Endothelial cell of umbilical vein (primary cell): ENCODE data around the gene SLC25A29. TPM values are rescaled to one million over a fixed set of nuclear protein-coding genes. Genes with fewer than 3 reads are reported as not detected.

Experiments
- BruUV-seq: library from RNA; stranded (reverse); fragments of 400-500 nt; replicated peaks from 2 replicates; lab custom pipeline; 2021; lab: Mats Ljungman, UMichigan
- CTCF ChIA-PET: fragments of 300-600, 350-600 bp; sonication (Branson Sonifier 250); formaldehyde crosslinking; loops from one replicate; lab custom pipeline; 2021; ENCODE audit warnings: antibody characterized with exemption, inconsistent platforms; lab: Charles Lee
- POLR2A ChIA-PET: fragments of 300-600, 350-600 bp; sonication (Branson Sonifier 250); formaldehyde crosslinking; loops from one replicate; lab custom pipeline; 2021; ENCODE audit warnings: antibody characterized with exemption, inconsistent platforms; lab: Charles Lee
- DNase-seq: peaks from one replicate; pipeline ENCODE4 v3.0.0-alpha.2; 2011; ENCODE audit warnings: low read depth, low spot score
- FAIRE-seq: peaks from 2 replicates; lab custom pipeline; 2011; peaks lifted over from hg19 to GRCh38; lab: Jason Lieb, UNC
- H2AFZ ChIP-seq: 2 replicates; pipeline ENCODE4 v1.6.0; 2012; ENCODE audit warnings: low read depth, low read length, control low read depth, inconsistent platforms
- H3K27ac ChIP-seq: 2 replicates; pipeline ENCODE4 v1.5.1; 2011; ENCODE audit warnings: low read depth, mild to moderate bottlenecking, control low read depth, low read length, moderate library complexity; ENCODE audit not compliant: insufficient read depth
- H3K27me3 ChIP-seq, 2 experiments: 2 replicates each; pipeline versions ENCODE4 v1.6.0 to v1.6.1; 2011; ENCODE audit warnings: low read length in 2 of 2, mixed read lengths in 1 of 2; ENCODE audit not compliant: control insufficient read depth in 2 of 2, insufficient read depth in 2 of 2
- H3K36me3 ChIP-seq, 2 experiments: 2 replicates in 1 of 2; 3 replicates in 1 of 2; pipeline ENCODE4 v1.5.1; 2011; ENCODE audit warnings: low read length in 2 of 2, mild to moderate bottlenecking in 1 of 2, moderate library complexity in 1 of 2; ENCODE audit not compliant: control insufficient read depth in 2 of 2, insufficient read depth in 2 of 2; ENCODE audit errors: extremely low read depth in 1 of 2
- H3K4me1 ChIP-seq: 3 replicates; pipeline ENCODE4 v1.5.1; 2011; ENCODE audit warnings: mild to moderate bottlenecking, low read length; ENCODE audit not compliant: control insufficient read depth, insufficient read depth; ENCODE audit errors: extremely low read depth
- H3K4me2 ChIP-seq: 2 replicates; pipeline ENCODE4 v1.6.1; 2011; ENCODE audit warnings: low read length, control low read depth, mixed read lengths; ENCODE audit not compliant: insufficient read depth
- H3K4me3 ChIP-seq, 3 experiments: fragments of 200-600 bp in 1 of 3; sonication (generic), shearing (Covaris generic) in 1 of 3; replicated peaks in 1 of 3; 2 replicates each; pipeline ENCODE4 v1.5.1; 2011 to 2016; ENCODE audit warnings: control low read depth in 3 of 3, low read length in 3 of 3, mild to moderate bottlenecking in 2 of 3, inconsistent platforms in 1 of 3, low read depth in 1 of 3, moderate library complexity in 1 of 3; ENCODE audit not compliant: insufficient read depth in 1 of 3
- H3K79me2 ChIP-seq: 2 replicates; pipeline ENCODE4 v1.6.0; 2012; ENCODE audit warnings: low read length, inconsistent platforms; ENCODE audit not compliant: control insufficient read depth, insufficient read depth
- H3K9ac ChIP-seq: replicated peaks from 2 replicates; pipeline ENCODE3; 2011; ENCODE audit warnings: low read length, control low read depth; ENCODE audit not compliant: insufficient read depth; ENCODE audit errors: extremely low read depth
- H3K9me1 ChIP-seq: replicated peaks from 3 replicates; pipeline ENCODE4 v1.6.0; 2011; ENCODE audit warnings: mild to moderate bottlenecking, low read length; ENCODE audit not compliant: control insufficient read depth, insufficient read depth; ENCODE audit errors: extremely low read depth
- H3K9me3 ChIP-seq: replicated peaks from 2 replicates; pipeline ENCODE4 v1.5.1; 2012; ENCODE audit warnings: low read length, inconsistent platforms; ENCODE audit not compliant: control insufficient read depth, insufficient read depth
- H4K20me1 ChIP-seq: replicated peaks from 2 replicates; pipeline ENCODE3; 2011; ENCODE audit warnings: mild to moderate bottlenecking, low read length; ENCODE audit not compliant: control insufficient read depth, insufficient read depth; ENCODE audit errors: extremely low read depth
- EZH2 ChIP-seq: IDR thresholded peaks from 2 replicates; pipeline ENCODE4 v1.6.1; 2012; ENCODE audit warnings: borderline replicate concordance, low read depth, mild to moderate bottlenecking, moderate library complexity, low read length, inconsistent platforms; ENCODE audit not compliant: severe bottlenecking
- FOS ChIP-seq: IDR thresholded peaks from 2 replicates; pipeline ENCODE4 v1.6.1; 2011; ENCODE audit warnings: mild to moderate bottlenecking, low read length, moderate library complexity, borderline replicate concordance; ENCODE audit not compliant: insufficient read depth
- GATA2 ChIP-seq: IDR thresholded peaks from 2 replicates; pipeline ENCODE4 v1.7.0; 2011; ENCODE audit warnings: low read depth, mild to moderate bottlenecking, moderate library complexity, mixed read lengths, low read length; ENCODE audit not compliant: insufficient read length, insufficient read depth
- JUN ChIP-seq: IDR thresholded peaks from 2 replicates; pipeline ENCODE4 v1.6.1; 2011; ENCODE audit warnings: borderline replicate concordance, low read depth; ENCODE audit not compliant: insufficient read length, insufficient read depth
- MAX ChIP-seq: IDR thresholded peaks from 2 replicates; pipeline ENCODE4 v1.6.1; 2011; ENCODE audit not compliant: insufficient read depth, insufficient read length
- MYC ChIP-seq: IDR thresholded peaks from one replicate; pipeline ENCODE4 v1.6.1; 2011; ENCODE audit warnings: mild to moderate bottlenecking, low read depth, low read length
- POLR2A ChIP-seq: IDR thresholded peaks from 2 replicates; pipeline ENCODE4 v1.6.1; 2012; ENCODE audit warnings: low read depth, mild to moderate bottlenecking, control low read depth, low read length
- dilution Hi-C: fragments of 300-500 bp; cut with MboI; formaldehyde crosslinking; loops from one replicate; pipeline ENCODE4 v1.15.0; 2019; ENCODE audit warnings: low sequenced_read_pairs; ENCODE audit not compliant: extremely low pct_ligation_motif_present
- intact Hi-C: fragments of 100-400 bp; cut with micrococcal nuclease; formaldehyde crosslinking; loops from one replicate; pipeline ENCODE4 v1.10.0; 2022
- polyA plus RNA-seq, 4 experiments: library from polyadenylated mRNA; depleted of rRNA in 3 of 4; stranded (reverse) in 3 of 4; unstranded in 1 of 4; fragments of >200 nt; gene quantifications; 2 replicates each; pipeline versions ENCODE4 v1.2.1 to v1.2.3, GENCODE V29; 2011 to 2012; ENCODE audit warnings: missing spikeins in 1 of 4
- total RNA-seq: library from RNA; stranded (reverse); gene quantifications from 2 replicates; pipeline ENCODE4 v1.2.3, GENCODE V29; 2021
- TF ChIP-seq, protein P1 (sequence below), 2 donors: IDR thresholded peaks; 1 replicate in 1 of 2; 2 replicates in 1 of 2; pipeline ENCODE4 v1.5.1; 2011; ENCODE audit warnings: low read length in 2 of 2, mild to moderate bottlenecking in 2 of 2, moderate library complexity in 2 of 2, control low read depth in 1 of 2, inconsistent platforms in 1 of 2, low read depth in 1 of 2; ENCODE audit not compliant: insufficient read depth in 1 of 2; ENCODE audit errors: extremely low read depth in 1 of 2

SLC25A29 gene
- total and polyA plus RNA-seq, 2 donors (not counting 3 experiments of a cell fraction or from before 2014, with no cell fraction given): 132 to 154 TPM

DNA sequence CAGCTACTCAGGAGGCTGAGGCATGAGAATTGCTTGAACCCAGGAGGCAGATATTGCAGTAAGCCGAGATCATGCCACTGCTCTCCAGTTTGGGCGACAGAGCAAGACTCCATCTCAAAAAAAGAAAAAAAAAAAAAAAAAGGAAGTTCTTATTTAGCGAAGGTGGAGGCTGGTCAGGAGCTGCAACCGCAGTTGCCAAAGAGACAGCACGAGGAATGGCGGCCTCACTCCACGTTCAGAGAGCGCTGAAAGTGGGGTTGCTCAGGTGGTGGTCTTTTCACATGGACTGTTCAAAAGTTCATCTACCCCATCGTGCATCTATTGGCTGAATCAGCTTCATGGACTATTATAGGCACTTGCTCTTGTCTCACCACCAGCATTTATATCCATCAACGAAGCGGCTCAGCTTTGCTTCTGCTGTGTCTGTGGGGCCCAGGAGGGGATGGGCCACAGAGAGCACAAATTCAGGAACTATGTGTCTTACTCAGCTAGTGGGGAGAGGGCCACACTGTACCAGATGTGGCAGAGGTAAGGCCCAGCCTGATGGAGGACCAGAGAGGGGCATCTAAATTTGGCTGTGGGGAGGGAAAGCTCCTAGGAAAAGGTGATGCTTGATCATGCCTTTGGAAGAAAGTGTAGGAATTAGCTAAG lies 44.2 kb upstream of the SLC25A29 start:
- no peaks in the 10 kb centered on the region for H3K9me3 ChIP-seq
- no peaks in the 10 kb centered on the region for H3K79me2 ChIP-seq
- BruUV-seq: no TSS peak
- peaks cover 28 to 63% of the 10 kb centered on the region in 2 experiments for H3K36me3 ChIP-seq
- no peak overlapping the region for H3K27ac ChIP-seq
- H3K27me3 ChIP-seq: no peaks in the 10 kb centered on the region
- H3K9me1 ChIP-seq: no peaks in the 10 kb centered on the region
- H2AFZ ChIP-seq: no peak overlapping the region
- no peaks in the 10 kb centered on the region for H3K4me1 ChIP-seq
- no peak for FAIRE-seq
- no peak for DNase-seq
- no peak for TF ChIP-seq EZH2
- no peak for TF ChIP-seq FOS
- TF ChIP-seq, protein P1, sequence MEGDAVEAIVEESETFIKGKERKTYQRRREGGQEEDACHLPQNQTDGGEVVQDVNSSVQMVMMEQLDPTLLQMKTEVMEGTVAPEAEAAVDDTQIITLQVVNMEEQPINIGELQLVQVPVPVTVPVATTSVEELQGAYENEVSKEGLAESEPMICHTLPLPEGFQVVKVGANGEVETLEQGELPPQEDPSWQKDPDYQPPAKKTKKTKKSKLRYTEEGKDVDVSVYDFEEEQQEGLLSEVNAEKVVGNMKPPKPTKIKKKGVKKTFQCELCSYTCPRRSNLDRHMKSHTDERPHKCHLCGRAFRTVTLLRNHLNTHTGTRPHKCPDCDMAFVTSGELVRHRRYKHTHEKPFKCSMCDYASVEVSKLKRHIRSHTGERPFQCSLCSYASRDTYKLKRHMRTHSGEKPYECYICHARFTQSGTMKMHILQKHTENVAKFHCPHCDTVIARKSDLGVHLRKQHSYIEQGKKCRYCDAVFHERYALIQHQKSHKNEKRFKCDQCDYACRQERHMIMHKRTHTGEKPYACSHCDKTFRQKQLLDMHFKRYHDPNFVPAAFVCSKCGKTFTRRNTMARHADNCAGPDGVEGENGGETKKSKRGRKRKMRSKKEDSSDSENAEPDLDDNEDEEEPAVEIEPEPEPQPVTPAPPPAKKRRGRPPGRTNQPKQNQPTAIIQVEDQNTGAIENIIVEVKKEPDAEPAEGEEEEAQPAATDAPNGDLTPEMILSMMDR (IDR thresholded peaks at IDR 0.05; ENCODE audit: extremely low read depth in 1 of 2, insufficient read depth in 1 of 2, low read depth in 1 of 2, low read length in 2 of 2): no peak
- TF ChIP-seq MAX: no peak
- no peak for TF ChIP-seq GATA2
- no peak for TF ChIP-seq MYC
- TF ChIP-seq JUN: no peak
- TF ChIP-seq POLR2A: no peak
- intact Hi-C loops (no loop called here), dilution Hi-C loops (no loop called here)
- ChIA-PET CTCF (interaction anchor here (0.5 to 2.3 kb wide), 4 partner anchors 9 to 47 kb away, joined by 3 to 6 read pairs (median 4); no protein-coding TSS in a partner anchor), POLR2A (no interaction called here)
- H3K4me3 ChIP-seq: no peak overlapping the region
- H3K9ac ChIP-seq: no peak overlapping the region
- no peak overlapping the region for H3K4me2 ChIP-seq
- no peaks in the 10 kb centered on the region for H4K20me1 ChIP-seq
